Body of pancreas (tissue), 4 donors: ENCODE results near the gene TRIM28.

Source experiments
- POLR2A ChIP-seq, 3 donors: fragments of 450-650 bp; IDR thresholded peaks; one replicate each; pipeline ENCODE4 v1.6.1; 2016; ENCODE audit warnings: antibody characterized with exemption in 3 of 3, mild to moderate bottlenecking in 2 of 3
- TF ChIP-seq, protein P1 (sequence below), 7 experiments: fragments of 450-650 bp in 4 of 7; fragments of 200-600 bp in 3 of 7; sonication (generic) in 3 of 7; IDR thresholded peaks; one replicate each; pipeline ENCODE4 v1.5.1; 2016 to 2019; ENCODE audit warnings: antibody characterized with exemption in 7 of 7

- no peak for TF ChIP-seq POLR2A (IDR thresholded peaks at IDR 0.05)
- TF ChIP-seq, protein P1, sequence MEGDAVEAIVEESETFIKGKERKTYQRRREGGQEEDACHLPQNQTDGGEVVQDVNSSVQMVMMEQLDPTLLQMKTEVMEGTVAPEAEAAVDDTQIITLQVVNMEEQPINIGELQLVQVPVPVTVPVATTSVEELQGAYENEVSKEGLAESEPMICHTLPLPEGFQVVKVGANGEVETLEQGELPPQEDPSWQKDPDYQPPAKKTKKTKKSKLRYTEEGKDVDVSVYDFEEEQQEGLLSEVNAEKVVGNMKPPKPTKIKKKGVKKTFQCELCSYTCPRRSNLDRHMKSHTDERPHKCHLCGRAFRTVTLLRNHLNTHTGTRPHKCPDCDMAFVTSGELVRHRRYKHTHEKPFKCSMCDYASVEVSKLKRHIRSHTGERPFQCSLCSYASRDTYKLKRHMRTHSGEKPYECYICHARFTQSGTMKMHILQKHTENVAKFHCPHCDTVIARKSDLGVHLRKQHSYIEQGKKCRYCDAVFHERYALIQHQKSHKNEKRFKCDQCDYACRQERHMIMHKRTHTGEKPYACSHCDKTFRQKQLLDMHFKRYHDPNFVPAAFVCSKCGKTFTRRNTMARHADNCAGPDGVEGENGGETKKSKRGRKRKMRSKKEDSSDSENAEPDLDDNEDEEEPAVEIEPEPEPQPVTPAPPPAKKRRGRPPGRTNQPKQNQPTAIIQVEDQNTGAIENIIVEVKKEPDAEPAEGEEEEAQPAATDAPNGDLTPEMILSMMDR (IDR thresholded peaks at IDR 0.05): no peak
Measured at GRCh38 chr19:58586133-58586765, 42.4 kb downstream of the TRIM28 start.
